ENCODE results near the gene FUS.
"Not testable (repeated sequence)": the region's sequence is repeated elsewhere in the genome, so short reads cannot be mapped to it uniquely, and the experiment has no call there.

The FUS gene

DNA sequence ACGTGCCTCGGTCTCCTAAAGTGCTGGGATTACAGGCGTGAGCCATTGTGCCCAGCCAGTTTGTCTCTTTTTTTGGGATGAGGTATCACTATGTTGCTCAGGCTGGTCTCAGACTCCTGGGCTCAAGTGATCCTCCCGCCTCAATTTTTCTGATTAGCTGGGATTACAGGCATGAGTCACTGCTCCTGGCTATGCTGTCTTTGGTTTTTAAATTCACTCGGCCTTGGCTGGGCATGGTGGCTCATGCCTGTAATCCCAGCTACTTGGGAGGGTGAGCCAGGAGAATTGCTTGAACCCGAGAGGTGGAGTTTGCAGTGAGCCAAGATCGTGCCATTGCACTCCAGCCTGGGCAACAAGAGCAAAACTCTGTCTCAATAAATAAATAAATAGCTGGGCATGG is 35.5 kb upstream of the FUS start:
- DNase-seq, result not testable (repeated sequence)

GRCh38 chr16:31145398-31145990 is 34.4 kb upstream of the FUS start:
- DNase-seq, result no peak

DNA sequence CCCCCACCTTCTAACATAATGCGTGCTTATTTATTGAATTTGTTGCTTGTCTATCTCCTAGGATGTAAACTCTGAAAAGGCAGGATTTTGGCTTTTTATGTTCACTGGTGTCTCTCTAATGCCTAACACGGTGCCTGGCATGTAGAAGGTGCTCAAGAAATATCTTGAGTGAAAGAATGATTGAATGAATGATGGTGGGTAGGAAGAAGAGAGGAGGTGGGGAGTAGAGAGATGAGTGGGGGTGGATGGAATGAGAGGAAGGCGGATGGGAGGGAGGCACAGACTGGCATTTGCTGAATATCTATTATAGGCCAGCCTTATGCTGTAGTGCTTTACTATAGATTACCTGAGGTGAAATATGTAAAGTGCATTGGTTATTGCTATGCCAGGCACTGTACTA is 32.4 kb upstream of the FUS start:
- DNase-seq, result no peak

DNA sequence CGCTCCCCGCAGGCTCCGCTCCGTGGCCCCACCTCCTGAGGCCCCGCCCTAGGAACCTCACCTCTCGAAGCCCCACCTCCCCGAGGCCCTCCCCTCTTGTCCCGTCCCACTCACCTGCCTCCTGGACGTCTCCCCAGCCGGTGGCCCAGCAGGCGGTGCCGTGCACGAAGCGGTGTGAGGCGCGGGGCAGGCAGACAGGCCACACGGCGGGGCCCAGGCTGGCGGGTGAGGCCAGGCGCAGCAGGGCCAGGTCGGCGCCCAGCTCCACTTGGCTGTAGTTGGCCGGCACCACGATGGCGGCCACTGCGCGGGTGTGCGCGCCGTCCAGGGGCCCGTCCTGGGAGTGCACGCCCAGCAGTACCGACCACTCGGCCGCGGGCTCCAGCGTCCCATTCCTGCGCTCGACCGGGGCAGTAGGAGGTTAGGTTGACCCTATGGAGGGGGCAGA is 31.6 kb upstream of the FUS start:
- DNase-seq, result no peak

DNA sequence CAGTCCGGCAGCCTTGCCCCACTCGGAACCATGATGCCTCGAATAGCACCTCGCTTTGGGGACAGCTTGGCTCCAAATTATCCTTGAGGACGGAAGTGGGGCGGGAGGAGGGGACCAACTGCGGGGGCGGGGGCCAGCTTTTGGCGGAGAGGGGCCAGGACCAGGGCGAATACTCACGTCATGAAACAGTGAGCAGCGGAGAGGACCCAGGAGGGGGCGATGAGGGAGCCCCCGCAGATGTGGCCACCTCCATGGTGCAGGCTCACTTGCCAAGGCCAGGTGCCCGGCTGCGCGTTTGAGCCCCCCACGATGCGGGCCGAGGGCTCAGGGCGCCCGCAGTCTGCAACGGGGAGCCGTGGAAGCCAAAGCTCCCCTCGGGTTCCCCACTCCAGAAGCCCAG is 31.0 kb upstream of the FUS start:
- no peak for DNase-seq

- DNase-seq, result no peak
Measured at GRCh38 chr16:31149332-31149731, 30.6 kb upstream of the FUS start.

DNA sequence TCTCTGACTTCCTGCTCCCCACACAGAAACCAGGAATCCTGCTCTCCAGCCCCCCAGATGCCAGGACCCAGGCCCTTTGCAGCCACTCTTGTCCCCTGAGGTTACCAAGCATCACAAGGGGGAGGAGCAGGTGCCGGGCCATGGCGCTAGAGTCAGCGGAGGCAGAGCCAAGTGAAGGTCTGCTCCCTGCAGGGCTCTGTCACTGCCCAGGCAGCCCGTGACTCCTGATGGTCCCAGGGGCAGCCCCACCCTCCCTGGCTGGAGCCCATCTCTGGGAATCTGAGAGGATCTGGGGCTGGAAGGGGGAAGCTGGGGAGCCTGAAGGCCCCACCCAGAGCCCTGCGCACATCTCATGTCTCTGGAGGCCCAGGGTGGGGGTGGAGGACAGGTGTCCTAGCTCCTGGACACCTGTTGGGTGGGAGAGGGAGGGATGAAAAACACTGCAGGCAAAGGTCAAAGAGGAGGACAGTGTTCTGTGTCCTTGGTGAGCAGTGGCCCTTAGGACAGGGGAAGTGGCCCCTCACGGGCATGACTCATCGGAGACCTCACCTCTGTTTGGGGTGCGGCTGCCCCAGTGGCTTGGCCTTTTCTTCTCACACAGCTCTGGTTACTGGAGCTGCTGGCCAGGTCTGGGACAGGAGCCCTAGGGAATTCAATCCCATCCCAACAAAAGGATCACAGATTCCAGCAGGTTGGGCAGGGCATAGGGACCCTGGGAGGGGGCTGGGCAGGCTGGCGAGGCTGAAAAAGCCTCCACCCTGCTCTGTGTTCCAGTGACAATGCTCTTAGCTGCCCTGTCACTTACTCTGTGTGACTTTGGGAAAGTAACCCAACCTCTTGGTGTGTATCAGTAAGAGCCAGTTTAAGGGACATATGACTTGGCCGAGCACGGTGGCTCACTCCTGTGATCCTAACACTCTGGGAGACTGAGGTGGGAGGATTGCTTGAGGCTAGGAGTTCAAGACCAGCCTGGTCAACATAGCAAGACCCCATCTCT is 29.7 kb upstream of the FUS start, which contains the start of gene PRSS36:
TSS of gene PRSS36 (minus strand) at position 173 of the 997 bp plus-strand sequence. CDS start at position 142, 31 bp downstream.
- no peak for DNase-seq

DNA sequence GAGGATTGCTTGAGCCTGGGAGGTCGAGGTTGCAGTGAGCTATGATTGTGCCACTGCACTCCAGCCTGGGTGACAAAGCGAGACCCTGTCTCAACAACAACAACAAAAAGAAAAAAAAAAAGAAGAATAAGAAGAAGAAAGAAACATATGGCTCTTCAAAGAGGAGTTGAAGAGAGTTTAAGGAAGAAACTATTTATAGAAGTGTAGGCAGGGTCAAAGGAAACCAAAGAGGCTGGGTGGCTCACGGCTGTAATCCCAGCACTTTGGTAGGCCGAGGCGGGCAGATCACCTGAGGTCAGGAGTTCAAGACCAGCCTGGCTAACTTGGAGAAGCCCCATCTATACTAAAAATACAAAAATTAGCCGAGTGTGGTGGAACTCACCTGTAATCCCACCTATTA is 29.0 kb upstream of the FUS start:
- not testable (repeated sequence) for DNase-seq

GRCh38 chr16:31157136-31157535 is 22.8 kb upstream of the FUS start:
- DNase-seq, result no peak

GRCh38 chr16:31167315-31167714 is 12.6 kb upstream of the FUS start:
- DNase-seq, result no peak

DNA sequence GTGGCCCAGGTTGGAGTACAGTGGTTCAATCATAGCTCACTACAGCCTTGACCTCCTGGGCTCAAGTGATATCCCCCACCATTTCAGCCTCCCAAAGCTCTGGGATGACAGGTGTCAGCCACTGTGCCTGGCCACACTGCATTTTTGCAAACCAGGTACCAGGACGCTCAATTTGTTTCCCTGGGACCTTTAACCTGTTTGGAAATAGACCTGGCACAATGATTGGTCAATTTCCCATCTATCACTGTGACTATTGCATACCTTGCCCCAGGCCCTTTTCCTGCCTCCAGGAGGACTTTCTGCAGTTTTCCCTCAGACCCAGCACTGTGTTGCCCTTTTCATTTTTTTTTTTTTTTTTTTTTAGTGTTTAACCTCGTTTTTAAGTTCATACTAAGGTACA is 11.1 kb upstream of the FUS start:
- no peak for DNase-seq

DNA sequence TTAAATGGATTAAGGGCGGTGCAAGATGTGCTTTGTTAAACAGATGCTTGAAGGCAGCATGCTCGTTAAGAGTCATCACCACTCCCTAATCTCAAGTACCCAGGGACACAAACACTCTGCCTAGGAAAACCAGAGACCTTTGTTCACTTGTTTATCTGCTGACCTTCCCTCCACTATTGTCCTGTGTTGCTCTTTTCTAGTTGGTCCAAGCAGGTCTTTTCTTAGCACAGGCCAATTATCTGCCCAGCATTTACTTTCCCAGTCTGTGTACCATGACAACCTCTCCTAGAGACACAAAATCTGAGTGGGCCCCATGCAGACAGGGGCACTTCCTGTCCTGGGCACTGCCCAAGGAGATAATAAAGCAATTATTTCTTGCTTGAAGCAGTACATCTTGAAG is 9.9 kb upstream of the FUS start:
- DNase-seq, result not testable (repeated sequence)

DNA sequence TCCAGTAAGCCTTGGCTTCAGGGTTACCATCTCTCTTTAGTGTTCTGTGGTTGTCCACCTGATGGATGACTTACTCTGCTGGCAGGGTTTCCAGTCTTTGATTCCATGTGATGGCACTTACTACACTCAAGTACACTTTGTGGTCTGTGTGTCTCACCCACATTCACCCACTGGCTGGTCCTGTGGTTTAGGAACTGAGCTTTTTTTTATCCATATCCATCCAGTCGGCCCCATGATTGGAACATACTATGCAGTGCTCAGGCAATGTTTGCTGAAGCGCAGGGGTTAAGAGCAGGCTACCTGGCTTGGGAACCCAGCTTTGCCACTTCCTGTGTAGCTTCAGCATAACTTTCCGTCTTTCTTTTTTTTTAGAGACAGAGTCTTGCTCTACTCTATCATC is 2.8 kb upstream of the FUS start:
- DNase-seq, result peak; percentile 70

DNA sequence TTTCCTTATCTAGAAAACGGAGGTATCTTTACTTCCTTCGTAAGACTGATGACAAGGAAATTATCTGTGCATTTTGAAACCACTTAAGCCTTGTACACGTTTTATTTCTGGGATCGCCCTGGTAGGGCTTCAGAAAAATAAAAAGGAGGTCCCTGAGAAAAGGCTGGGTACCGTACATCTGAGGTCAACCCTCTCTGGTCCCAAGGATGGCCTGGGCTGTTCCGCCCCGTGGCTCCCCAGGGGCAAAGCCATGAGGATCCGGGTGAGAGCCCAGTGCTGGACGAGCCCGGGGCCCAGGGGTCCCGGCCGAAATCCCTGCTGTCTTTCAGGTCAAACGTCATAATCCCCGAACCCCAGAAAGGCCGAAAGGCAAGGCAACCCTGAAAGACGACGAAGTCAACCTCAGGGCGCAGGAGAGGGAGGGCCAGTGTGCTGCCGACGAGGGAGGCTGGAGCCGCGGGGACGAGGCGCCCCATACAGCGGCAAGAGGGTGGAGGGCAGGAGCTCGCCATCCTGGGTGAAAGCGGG is 656 bp upstream of the FUS start:
- no peak for DNase-seq

- peak; percentile 69 for DNase-seq
Measured at GRCh38 chr16:31181102-31181830, 1.3 kb downstream of the FUS start.

- DNase-seq, result no peak
Measured at GRCh38 chr16:31182391-31182790, 2.5 kb downstream of the FUS start.

DNA sequence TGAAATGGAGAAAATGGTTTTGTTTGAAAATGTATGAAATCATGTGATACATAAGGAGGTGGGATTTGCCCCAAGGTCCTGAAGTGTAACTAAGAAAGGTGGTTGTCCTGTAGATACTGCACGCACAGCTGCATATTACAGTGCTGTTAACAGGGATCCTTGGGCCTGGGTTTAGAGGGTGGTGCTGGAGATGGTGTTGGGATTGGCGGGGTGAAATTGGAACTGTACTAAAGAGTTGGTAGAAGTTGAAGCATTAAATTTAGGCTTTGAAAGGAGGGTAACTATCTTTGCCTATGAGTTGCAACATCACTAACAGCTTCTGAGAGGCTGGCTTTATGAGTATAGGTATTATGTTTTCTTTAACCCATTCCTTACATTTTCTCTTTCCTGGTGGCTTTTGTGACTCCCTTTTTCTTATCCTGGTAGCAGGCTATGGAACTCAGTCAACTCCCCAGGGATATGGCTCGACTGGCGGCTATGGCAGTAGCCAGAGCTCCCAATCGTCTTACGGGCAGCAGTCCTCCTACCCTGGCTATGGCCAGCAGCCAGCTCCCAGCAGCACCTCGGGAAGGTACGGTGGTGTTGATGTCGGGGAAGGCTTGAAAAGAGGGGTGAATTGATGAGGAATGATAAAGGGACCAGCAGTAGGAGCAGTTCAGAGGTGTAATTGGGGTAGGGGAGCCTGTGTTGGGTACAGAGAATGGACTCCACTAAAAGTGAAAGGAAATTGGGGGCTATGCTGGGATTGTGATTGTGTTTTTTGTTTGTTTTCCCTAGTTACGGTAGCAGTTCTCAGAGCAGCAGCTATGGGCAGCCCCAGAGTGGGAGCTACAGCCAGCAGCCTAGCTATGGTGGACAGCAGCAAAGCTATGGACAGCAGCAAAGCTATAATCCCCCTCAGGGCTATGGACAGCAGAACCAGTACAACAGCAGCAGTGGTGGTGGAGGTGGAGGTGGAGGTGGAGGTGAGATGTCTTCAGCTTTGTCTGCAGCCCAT is 3.8 kb downstream of the FUS start:
- DNase-seq, result no peak

DNA sequence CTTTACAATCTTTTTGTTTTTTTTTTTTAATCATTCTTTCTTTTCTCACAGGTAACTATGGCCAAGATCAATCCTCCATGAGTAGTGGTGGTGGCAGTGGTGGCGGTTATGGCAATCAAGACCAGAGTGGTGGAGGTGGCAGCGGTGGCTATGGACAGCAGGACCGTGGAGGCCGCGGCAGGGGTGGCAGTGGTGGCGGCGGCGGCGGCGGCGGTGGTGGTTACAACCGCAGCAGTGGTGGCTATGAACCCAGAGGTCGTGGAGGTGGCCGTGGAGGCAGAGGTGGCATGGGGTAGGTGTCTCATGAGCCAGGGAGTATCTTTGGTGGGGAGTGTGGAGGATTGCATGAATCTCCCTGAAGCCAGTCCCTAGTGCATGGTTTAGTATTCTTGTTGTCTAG is 4.9 kb downstream of the FUS start:
- DNase-seq, result no peak

GRCh38 chr16:31185339-31185738 is 5.4 kb downstream of the FUS start:
- no peak for DNase-seq

DNA sequence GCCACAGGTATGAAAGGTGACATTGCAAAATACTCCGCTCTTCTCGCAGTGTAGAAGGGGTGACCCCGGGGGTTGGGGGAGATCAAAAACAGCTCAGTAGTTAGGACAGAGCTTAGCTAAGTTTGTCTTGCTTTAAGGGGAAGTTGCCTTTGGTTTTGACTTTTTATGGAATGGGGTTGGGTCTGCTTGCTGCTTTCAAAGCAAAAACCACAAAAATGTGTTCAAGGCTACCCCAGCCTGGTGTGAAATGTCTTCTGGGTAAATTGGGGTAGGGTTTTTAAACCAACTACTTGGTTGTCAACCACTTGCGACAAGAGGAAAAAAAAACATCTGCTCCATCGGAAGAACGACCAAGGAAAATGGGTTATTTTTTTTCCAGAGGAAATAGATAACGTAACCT is 6.2 kb downstream of the FUS start:
- no peak for DNase-seq

DNA sequence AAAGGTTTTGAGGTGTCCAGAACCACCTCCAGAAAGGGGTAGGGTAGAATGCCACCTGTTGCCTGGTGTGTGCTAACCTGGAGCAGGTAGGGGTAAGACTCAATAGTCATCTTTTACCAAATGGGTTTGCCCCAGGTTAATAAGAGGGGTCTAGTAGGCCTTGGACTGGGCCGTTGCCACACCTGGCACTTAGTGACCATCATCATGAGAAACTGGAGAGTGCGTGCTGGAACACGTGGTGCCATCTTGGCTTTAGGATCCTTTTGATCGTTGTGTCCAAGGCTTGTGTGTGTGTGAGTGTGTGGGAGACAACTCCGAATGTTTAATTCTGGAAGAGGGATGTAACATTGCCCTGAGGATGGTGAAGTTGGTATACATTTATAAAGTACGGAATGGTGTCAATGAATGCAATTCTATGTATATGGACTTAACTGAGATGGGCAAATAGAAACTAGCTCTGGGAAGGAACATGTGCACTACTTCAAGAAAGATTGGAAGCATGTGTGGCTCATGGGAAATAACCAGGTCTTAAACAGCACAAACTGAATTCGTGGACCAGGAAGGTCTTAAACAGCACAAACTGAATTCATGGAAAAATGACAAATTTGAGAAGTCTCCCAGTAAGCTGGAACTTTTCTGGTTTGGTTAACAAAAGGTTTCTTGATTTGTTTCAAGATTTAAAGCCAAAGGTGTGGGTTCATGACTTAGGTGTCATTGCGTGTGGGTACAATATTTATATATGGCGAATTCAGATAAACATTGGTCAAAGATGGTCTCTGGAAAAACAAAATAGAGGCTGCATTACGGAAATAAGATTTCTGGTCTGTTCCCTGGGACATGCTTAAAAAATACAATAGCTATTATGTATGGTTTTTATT is 7.2 kb downstream of the FUS start:
- peak; percentile 57 for DNase-seq

Measured in activated CD8-positive, alpha-beta memory T cell treated with anti-CD3 and anti-CD28 coated beads, Interleukin-2, amount 50 U/mL, for 48 hours (primary cell).